ENCODE measurements around the gene NUDT8.
"Not testable (repeated sequence)": the region's sequence is repeated elsewhere in the genome, so short reads cannot be mapped to it uniquely, and the experiment has no call there.

NUDT8 gene

DNA sequence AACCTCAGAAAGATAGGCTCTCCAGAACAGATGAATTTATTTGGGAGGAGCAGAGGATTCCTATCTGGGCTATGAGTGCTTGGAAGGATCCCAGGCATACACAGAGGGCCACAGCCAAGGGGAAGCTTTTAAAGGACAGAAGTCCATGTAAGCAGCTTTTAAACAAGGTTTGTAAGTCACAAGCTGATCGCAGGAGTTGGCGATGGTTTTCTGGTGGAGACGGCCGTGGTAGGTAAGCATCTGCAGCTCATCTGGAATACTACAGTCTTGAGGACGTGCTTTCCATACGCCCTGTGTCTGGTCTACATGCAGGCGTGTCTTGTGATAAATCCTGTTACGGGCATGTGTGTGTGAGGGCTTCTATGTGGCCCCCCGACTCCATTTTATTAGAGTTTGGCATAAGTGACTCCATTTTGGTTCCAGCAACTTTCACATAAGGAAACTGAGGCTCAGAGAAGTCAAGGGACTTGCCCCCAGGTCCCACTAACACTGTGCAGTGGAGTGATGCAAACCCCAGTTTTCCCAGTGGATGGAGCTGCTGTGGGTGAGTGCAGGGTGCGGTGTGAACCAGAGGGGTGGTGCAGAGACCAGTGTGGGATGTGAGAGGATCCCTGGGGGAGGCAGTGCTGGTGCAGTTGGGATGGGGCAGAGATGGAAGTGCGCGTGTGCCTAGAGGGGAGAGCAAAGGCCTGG, 32.6 kb upstream of the NUDT8 start:
- DNase-seq, result no peak

DNA sequence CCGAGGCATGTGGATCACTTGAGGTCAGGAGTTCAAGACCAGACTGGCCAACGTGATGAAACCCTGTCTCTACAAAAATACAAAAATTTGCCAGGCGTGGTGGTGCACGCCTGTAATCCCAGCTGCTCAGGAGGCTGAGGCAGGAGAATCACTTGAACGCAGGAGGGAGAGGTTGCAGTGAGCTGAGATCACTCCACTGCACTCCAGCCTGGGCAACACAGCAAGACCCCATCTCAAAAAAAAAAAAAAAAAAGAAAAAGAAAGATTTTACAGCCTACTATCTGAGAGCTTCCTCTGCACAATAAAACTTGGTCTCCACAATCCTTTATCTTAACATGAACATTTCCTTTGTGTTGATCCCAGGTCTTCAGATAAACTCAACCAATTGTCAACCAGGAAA, 31.0 kb upstream of the NUDT8 start:
- not testable (repeated sequence) for DNase-seq

GRCh38 chr11:67659651-67660165, 30.0 kb upstream of the NUDT8 start:
- not testable (repeated sequence) for DNase-seq

DNA sequence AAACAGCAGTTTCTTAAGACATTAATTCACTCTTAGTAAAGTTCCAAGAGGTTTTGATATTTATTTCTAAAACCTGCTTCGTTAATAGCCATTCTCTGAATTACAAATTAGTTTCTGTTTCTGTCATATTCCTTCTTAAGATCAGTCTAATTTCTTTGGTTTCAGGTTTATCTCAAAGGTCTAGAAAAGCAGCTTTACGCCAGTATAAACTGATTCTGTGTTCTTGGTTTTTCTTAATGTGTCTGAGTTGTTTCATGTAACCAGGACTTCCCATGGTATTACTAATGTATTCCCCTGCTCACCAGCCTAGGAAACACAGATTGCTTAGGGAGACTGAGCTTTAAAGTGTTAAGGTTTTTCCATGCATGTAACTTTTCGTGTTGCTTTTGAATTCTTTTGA, 27.6 kb upstream of the NUDT8 start:
- DNase-seq, result no peak

DNA sequence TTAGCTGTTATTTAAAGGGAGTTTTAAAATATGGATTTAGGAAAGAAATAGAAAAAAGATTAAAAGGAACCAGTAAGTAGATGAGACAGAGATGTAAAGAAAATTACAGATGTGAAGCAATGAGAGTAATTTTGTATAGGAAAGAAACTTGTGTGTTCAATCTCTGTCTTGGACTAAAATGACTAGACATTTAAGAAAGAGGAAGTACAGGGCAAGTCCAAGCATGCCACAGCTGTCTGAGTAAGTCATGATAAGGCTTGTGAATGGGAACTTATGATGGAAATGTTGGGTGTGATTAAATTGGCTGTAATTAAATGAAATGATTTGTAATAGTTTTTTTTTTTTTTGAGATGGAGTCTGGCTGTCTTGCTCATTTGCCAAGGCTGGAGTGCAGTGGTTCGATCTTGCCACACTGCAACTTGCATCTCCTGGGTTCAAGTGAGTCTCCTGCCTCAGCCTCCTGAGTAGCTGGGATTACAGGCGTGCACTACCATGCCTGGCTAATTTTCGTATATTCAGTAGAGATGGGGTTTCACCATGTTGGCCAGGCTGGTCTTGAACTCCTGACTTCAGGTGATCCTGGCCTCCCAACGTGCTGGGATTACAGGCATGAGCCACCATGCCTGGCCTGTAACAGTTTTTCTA, 26.7 kb upstream of the NUDT8 start:
- no peak for DNase-seq

- DNase-seq, result no peak
These were observed 24.5 kb upstream of the NUDT8 start for GRCh38 chr11:67654225-67654624.

GRCh38 chr11:67652965-67653845, 23.5 kb upstream of the NUDT8 start:
- no peak for DNase-seq

DNA sequence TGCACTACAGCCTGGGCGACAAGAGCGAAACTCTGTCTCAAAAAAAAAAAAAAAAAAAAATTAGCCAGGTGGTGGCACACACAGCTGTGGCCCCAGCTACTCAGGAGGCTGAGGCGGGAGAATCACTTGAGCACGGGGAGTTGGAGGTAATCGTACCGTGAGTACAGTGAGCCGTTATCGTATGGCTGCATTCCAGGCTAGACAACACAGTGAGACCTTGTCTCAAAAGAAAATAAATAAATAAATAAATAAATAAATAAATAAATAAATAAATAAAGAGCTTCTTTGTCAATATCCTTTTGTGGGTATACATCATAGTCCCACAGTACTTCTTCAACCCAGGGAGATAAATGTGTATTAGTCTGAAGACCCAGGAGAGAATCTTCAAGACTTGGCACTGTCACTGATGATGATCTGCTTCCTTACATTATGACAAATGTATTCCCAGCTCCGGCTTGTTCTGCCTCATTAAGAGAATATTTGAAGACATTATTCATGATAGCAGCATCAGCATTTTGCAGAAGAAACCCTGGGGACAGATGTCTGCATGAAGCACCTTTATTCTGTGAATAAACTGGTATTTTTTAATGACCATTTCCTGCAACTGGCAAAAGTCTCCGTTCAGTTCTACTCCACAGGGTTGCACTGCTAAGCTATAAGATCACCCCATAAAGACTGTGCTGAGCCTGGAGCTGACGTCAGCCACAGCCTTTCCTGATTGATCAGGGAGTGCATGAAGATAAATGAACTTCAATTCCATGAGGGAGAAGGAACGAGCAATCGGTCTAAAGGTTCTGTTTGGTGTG, 22.4 kb upstream of the NUDT8 start:
- no peak for DNase-seq

DNA sequence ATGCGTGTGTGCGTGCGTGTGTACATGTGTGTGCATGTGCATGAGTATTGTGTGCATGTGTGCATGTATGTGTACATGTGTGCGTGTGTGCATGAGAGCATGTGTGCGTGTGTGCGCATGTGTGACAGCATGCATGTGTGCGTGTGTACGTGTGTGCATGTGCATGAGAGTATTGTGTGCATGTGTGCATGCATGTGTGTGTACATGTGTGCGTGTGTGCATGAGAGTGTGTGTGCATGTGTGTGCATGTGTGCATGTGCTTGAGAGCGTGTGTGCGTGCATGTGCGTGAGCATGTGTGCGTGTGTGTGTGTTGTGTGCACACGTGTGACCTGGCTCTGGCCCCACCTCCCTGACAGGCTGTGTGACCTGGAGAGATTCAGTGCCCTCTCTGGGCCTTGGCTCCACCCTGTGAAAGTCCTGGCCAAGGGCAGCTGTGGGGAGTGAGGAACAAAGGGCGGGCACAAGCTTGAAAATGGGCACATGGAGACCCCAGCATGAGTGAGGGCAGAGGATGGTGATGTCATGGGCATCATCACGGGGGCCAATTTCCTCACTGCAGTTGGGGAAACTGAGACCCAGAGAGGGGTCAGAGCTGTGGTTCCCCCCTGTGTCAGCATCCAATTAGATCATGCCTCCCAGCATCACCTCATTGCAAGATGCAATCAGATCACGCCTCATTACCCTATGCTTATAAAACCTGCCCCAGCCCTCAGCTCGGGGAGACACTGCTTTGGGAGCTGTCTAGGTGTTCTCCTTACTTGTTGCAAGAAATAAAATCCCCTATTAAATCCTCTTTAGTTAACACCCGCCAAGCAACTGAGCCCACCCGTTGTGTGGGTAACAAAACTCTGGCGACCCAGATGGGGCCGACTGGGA, 20.1 kb upstream of the NUDT8 start:
- no peak for DNase-seq

DNA sequence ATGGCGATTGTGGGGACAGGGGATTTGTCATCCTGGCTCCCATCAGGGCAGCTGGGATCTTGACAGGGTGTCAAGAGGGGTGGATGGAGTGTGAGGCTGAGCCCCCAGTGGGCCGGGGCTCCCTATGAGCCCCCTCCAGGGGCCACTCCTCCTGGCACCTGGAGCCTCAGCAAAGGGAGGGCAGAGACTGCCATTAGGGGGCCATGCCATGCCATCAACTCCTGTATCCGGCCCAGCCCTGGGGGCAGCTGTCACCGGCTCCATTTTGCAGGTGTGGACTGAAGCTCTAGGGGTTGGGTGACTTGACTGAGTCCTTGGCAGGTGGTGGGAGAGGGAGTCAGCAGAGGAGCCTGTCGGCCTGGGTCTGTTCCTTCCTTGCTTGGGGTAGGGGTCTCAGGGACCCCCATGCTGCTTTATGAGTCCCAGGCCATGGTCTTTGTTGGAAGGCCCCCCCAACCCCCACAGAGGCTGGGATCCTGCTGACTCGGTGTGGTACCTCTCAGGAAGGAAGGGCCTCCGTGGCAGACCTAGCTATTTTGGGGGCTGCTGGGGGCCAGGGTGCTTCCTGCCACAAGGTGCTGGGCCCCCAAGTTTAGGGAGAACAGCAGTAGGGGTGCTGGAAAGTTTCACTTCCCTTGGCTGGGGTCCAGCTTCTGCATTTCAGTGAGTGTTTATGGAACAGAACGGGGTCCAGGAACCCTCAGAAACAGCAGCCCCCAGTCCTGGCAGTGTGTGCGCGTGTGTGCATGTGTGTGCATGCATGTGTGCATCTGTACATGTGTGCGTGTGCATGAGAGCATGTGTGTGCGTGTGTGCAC, 19.3 kb upstream of the NUDT8 start:
- DNase-seq, result peak in 7 of 58 donors; percentile 4 to 21 (median 13)

GRCh38 chr11:67648140-67648795, 18.5 kb upstream of the NUDT8 start:
- no peak for DNase-seq

GRCh38 chr11:67647471-67647870, 17.7 kb upstream of the NUDT8 start:
- no peak for DNase-seq

GRCh38 chr11:67646535-67647336, 17.0 kb upstream of the NUDT8 start:
- no peak for DNase-seq

DNA sequence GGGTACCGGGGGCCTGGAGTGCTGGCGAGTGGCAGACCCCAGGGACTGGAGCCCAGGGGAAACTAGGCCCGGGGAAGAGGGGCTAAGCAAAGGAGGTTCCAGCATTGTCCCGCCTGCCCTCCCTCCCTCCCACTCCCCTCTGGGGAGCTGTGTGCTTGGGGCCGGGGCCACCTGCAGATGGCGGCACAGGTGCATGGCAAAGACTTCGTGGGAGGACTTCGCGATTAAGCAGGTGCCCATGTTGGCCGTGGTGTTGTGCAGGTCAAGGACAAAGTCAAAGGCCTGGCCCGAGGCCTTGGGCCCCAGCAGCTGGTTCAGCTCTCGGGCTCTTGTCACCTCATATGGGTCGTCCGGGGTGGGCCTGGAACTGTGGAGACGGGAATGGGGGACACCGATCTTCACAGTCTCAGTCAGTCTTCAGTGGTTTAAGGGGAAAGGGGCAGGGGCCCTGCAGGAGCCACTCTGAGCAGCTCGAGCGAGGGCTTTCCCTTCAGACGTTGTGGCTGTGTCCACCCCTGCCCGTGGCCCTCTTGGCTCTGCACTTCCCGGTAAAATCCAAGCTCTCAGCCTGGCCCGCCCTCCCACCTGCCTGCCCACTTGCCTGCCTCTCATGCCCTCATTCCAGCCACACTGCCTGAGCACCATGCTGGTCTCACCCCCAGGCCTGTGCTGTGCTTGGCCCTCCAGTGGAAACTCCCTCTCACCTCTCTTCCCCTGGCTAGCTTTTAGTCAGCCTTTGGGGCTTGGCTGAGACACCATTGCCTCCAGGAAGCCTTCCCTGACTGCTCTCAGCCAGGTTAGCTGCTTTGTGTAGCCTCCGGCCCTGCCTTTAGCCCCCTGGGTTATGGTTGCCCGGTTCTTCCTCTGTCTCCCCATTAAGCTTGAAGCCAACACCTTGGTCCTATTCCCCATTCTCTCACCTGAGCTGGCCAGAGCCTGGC, 16.1 kb upstream of the NUDT8 start:
- no peak for DNase-seq

DNA sequence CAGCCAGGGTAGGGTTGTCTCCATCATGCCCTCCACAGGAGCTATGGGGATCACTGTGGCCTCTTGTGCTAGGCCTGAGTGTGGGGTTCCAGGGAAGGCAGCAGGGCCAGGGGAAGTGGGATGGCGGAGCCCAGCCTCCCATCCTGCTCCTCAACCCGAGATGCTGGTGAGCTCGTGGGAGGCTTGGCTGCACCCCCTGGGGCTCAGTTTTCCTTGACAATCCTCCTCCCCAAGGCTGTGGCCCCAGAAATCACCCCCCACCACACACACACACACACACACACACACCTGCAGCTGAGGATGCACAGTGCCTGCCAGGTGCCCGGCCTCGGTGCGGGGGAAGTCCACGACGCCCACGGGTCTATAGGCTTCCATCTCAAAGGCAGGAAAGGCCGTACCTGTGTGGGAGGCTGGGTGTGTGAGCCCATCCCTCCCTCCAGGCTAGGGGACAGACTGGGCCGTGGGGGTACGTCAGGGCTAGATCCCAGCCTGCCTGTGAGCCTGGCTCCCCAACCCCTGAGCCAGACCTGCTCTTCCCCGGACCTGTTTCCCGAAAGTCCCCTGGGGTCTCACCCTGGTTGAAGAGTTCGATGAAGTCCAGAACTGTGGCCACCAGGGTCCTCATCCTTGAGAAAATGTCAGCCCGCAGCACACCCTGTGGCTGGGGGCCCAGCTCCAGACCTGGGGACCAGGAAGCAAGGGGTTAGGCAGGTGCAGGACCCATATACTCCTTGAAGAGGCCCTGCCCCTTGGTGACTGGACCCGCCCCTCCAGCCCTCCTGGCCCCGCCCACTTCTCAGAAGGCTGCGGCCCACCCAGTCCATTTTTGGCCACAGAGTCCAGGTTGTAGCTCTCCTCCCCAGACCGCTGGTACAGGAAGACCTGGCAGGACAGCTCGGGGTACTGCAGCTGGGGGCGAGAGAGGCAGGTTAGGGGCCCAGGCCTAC, 15.0 kb upstream of the NUDT8 start:
- DNase-seq, result no peak
